PC-3 (cell line): ENCODE data around the gene UNC5C. TPM values are rescaled to one million over a fixed set of nuclear protein-coding genes. Genes with fewer than 3 reads are reported as not detected.

ENCODE experiments used
- ATAC-seq: fragments of 200-7000 bp; cut with Tn5 transposase; 2 replicates; pipeline ENCODE4 v1.9.1; 2020; ENCODE audit warnings: mild to moderate bottlenecking, moderate library complexity
- BruUV-seq: library from RNA; stranded (reverse); fragments of 400-500 nt; replicated peaks from 2 replicates; lab custom pipeline; 2021; lab: Mats Ljungman, UMichigan
- CTCF ChIA-PET: fragments of 300-600 bp; sonication (Branson Sonifier 250); formaldehyde crosslinking; loops from one replicate; lab custom pipeline; 2022; ENCODE audit warnings: antibody characterized with exemption; lab: Charles Lee
- POLR2A ChIA-PET: fragments of 300-600 bp; sonication (Branson Sonifier 250); formaldehyde crosslinking; loops from one replicate; lab custom pipeline; 2022; ENCODE audit warnings: antibody characterized with exemption; ENCODE audit not compliant: unreplicated experiment; lab: Charles Lee
- DNase-seq: peaks from one replicate; pipeline ENCODE4 v3.0.0-alpha.2; 2015
- H2AFZ ChIP-seq: fragments of 300-600 bp; sonication (generic); 2 replicates; pipeline ENCODE4 v1.6.0; 2016; ENCODE audit warnings: antibody characterized with exemption, low read length
- H3F3A ChIP-seq: fragments of 300-600 bp; sonication (generic); one replicate; pipeline ENCODE4 v1.6.0; 2017; ENCODE audit warnings: antibody characterized with exemption, low read length, control low read depth, mild to moderate bottlenecking; ENCODE audit not compliant: unreplicated experiment
- H3K27ac ChIP-seq: fragments of 300-600 bp; sonication (generic); 2 replicates; pipeline ENCODE4 v1.5.1; 2016; ENCODE audit warnings: mild to moderate bottlenecking, low read length
- H3K27me3 ChIP-seq: fragments of 300-600 bp; sonication (generic); 2 replicates; pipeline ENCODE4 v1.6.1; 2016; ENCODE audit warnings: low read length, mixed read lengths
- H3K36me3 ChIP-seq: fragments of 300-600 bp; sonication (generic); 2 replicates; pipeline ENCODE4 v1.6.1; 2016; ENCODE audit warnings: low read depth, mixed run types, low read length, mixed read lengths
- H3K4me1 ChIP-seq: fragments of 300-600 bp; sonication (generic); 2 replicates; pipeline ENCODE4 v1.5.1; 2016; ENCODE audit warnings: low read length; ENCODE audit not compliant: insufficient read depth
- H3K4me2 ChIP-seq: fragments of 300-600 bp; sonication (generic); 2 replicates; pipeline ENCODE4 v1.6.0; 2016; ENCODE audit warnings: low read length
- H3K4me3 ChIP-seq: fragments of 300-600 bp; sonication (generic); 2 replicates; pipeline ENCODE4 v1.5.1; 2016; ENCODE audit warnings: mild to moderate bottlenecking, low read length, mixed read lengths
- H3K79me2 ChIP-seq: fragments of 300-600 bp; sonication (generic); 2 replicates; pipeline ENCODE4 v1.6.1; 2017; ENCODE audit warnings: low read length, mixed read lengths
- H3K9ac ChIP-seq: fragments of 300-600 bp; sonication (generic); 2 replicates; pipeline ENCODE4 v1.6.0; 2016; ENCODE audit warnings: mild to moderate bottlenecking, low read length
- H3K9me2 ChIP-seq: fragments of 300-600 bp; sonication (generic); replicated peaks from 2 replicates; pipeline ENCODE4 v1.6.1; 2016; ENCODE audit warnings: mixed run types, low read length, mixed read lengths
- H3K9me3 ChIP-seq: fragments of 300-600 bp; sonication (generic); 2 replicates; pipeline ENCODE4 v1.6.1; 2016; ENCODE audit warnings: low read length, mixed read lengths
- H4K20me1 ChIP-seq: fragments of 300-600 bp; sonication (generic); 2 replicates; pipeline ENCODE4 v1.6.1; 2016; ENCODE audit warnings: low read length, mixed read lengths
- EZH2 ChIP-seq: fragments of 300-600 bp; sonication (generic); IDR thresholded peaks from one replicate; pipeline ENCODE4 v1.6.1; 2017; ENCODE audit warnings: antibody characterized with exemption, mild to moderate bottlenecking, low read length; ENCODE audit not compliant: unreplicated experiment
- EZH2phosphoT487 ChIP-seq: fragments of 300-600 bp; sonication (generic); IDR thresholded peaks from 2 replicates; pipeline ENCODE4 v1.6.1; 2018; ENCODE audit warnings: mild to moderate bottlenecking, antibody characterized with exemption, low read length, borderline replicate concordance
- intact Hi-C: fragments of 100-400 bp; cut with micrococcal nuclease; formaldehyde crosslinking; loops from 2 replicates; pipeline ENCODE4 v1.9.0; 2023
- total RNA-seq: library from RNA; depleted of rRNA; stranded (reverse); fragments of >200 nt; gene quantifications from 2 replicates; pipeline ENCODE4 v1.2.3, GENCODE V29; 2014
- TF ChIP-seq, protein P1 (sequence below): fragments of 300-600 bp; sonication (generic); conservative IDR thresholded peaks from 2 replicates; pipeline ENCODE4 v1.5.1; 2017; ENCODE audit warnings: antibody characterized with exemption, low read depth, mild to moderate bottlenecking, low read length

The UNC5C gene
- total RNA-seq, 1 experiment from 2014 or later = not detected

- TF ChIP-seq, protein P1, sequence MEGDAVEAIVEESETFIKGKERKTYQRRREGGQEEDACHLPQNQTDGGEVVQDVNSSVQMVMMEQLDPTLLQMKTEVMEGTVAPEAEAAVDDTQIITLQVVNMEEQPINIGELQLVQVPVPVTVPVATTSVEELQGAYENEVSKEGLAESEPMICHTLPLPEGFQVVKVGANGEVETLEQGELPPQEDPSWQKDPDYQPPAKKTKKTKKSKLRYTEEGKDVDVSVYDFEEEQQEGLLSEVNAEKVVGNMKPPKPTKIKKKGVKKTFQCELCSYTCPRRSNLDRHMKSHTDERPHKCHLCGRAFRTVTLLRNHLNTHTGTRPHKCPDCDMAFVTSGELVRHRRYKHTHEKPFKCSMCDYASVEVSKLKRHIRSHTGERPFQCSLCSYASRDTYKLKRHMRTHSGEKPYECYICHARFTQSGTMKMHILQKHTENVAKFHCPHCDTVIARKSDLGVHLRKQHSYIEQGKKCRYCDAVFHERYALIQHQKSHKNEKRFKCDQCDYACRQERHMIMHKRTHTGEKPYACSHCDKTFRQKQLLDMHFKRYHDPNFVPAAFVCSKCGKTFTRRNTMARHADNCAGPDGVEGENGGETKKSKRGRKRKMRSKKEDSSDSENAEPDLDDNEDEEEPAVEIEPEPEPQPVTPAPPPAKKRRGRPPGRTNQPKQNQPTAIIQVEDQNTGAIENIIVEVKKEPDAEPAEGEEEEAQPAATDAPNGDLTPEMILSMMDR = no peak
- TF ChIP-seq EZH2 (no peak), EZH2phosphoT487 (no peak)
- ChIA-PET POLR2A (no interaction called here), CTCF (no interaction called here)
Measured at GRCh38 chr4:95513022-95513421, 35.8 kb downstream of the UNC5C start.

GRCh38 chr4:95511477-95511876 lies 37.3 kb downstream of the UNC5C start:
- Histone ChIP-seq H3K79me2 (no peaks in the 10 kb centered on the region), H2AFZ (no peak overlapping the region), H3F3A (no peaks in the 10 kb centered on the region), H3K27ac (no peak overlapping the region), H3K4me1 (peaks cover 6% of the 10 kb centered on the region; the same call in 1 of the 2 replicates), H3K27me3 (no peaks in the 10 kb centered on the region), H3K36me3 (no peaks in the 10 kb centered on the region), H3K9ac (no peak overlapping the region), H3K9me2 (no peaks in the 10 kb centered on the region), H3K4me2 (no peak overlapping the region), H3K4me3 (no peak overlapping the region), H4K20me1 (no peaks in the 10 kb centered on the region), H3K9me3 (no peaks in the 10 kb centered on the region)
- DNase-seq (no peak), ATAC-seq (no peak)
- POLR2A ChIA-PET = no interaction called here
- CTCF ChIA-PET = no interaction called here
- BruUV-seq = no TSS peak
- TF ChIP-seq EZH2 (no peak), EZH2phosphoT487 (no peak)
- TF ChIP-seq, protein P1 = no peak
- intact Hi-C loops = loop anchor here (2.0 to 5.0 kb wide), 2 partner anchors 345 to 841 kb away; no protein-coding TSS in a partner anchor

More at GRCh38 chr4:95513022-95513421, 35.8 kb downstream of the UNC5C start:
- intact Hi-C loops = loop anchor here (5.0 kb wide), 1 partner anchor 839 kb away; no protein-coding TSS in a partner anchor
- Histone ChIP-seq H3K27me3 (no peaks in the 10 kb centered on the region), H3K9ac (no peak overlapping the region), H3K27ac (no peak overlapping the region), H3K9me3 (no peaks in the 10 kb centered on the region), H3K36me3 (no peaks in the 10 kb centered on the region), H3K4me2 (no peak overlapping the region), H3K9me2 (no peaks in the 10 kb centered on the region), H4K20me1 (no peaks in the 10 kb centered on the region), H3K79me2 (no peaks in the 10 kb centered on the region), H3K4me1 (peaks cover 6% of the 10 kb centered on the region; the same call in 1 of the 2 replicates), H3F3A (no peaks in the 10 kb centered on the region), H2AFZ (no peak overlapping the region), H3K4me3 (no peak overlapping the region)
- DNase-seq (no peak), ATAC-seq (no peak)
- no TSS peak for BruUV-seq

DNA sequence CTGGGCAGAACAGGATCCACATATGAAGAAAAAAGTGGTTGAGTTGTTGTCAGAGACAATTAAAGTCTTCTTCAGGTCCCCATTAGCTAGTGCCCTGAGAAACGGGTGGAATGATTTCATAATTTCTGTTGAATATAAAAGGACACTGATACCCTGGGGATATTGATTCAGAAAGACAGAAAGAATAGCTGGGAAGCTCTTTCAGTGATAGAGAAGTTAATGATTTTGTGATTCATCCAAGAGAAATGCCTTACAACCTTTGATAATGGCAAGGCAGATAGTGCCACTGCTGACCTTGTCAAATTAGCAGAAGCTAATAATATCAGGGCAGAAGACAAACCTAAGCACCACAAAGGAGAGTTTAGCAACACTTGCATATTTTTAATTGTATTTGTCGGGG lies 37.9 kb downstream of the UNC5C start:
- Histone ChIP-seq H3K9me2 (no peaks in the 10 kb centered on the region), H3K36me3 (no peaks in the 10 kb centered on the region), H3K4me1 (peaks cover 10% of the 10 kb centered on the region), H3K9me3 (no peaks in the 10 kb centered on the region), H3K4me3 (no peak overlapping the region), H3K79me2 (no peaks in the 10 kb centered on the region), H3K27me3 (no peaks in the 10 kb centered on the region), H3K27ac (no peak overlapping the region), H4K20me1 (no peaks in the 10 kb centered on the region), H3F3A (no peaks in the 10 kb centered on the region), H3K9ac (no peak overlapping the region), H3K4me2 (no peak overlapping the region), H2AFZ (no peak overlapping the region)
- no TSS peak for BruUV-seq
- intact Hi-C loops = loop anchor here (2.0 to 5.0 kb wide), 2 partner anchors 344 to 841 kb away; no protein-coding TSS in a partner anchor
- POLR2A ChIA-PET = no interaction called here
- CTCF ChIA-PET = interaction anchor here (1.0 kb wide), 1 partner anchor 33 kb away, joined by 3 read pairs; no protein-coding TSS in a partner anchor
- ATAC-seq = no peak
- TF ChIP-seq EZH2 (no peak), EZH2phosphoT487 (no peak)
- TF ChIP-seq, protein P1 = no peak
- peak; percentile 11 for DNase-seq
